ENCODE data around the gene RNU7-1.

RNU7-1 gene

GRCh38 chr12:6942331-6942665, 1.3 kb upstream of the RNU7-1 start:
- Histone ChIP-seq H3K9ac (ENCODE audit: low read depth, low read length) (no peak overlapping the region), H3K27ac (ENCODE audit: low read depth, low read length) (peak overlapping the region; percentile 90; the same call in 1 of the 2 replicates), H3K4me1 (ENCODE audit: insufficient read depth, low read length) (peaks cover 18% of the 10 kb centered on the region), H3K36me3 (ENCODE audit: insufficient read depth, low read length) (peaks cover 30% of the 10 kb centered on the region), H3K4me3 (ENCODE audit: low read length) (no peak overlapping the region), H3K9me3 (ENCODE audit: insufficient read depth, low read depth, low read length) (no peaks in the 10 kb centered on the region), H3K27me3 (ENCODE audit: insufficient read depth, low read length) (no peaks in the 10 kb centered on the region)
- 94% methylated on average over 11 of the region's 11 CpGs for WGBS

- peak overlapping the region; percentile 90 for H3K27ac ChIP-seq (ENCODE audit: low read depth, low read length)
- H3K36me3 ChIP-seq (ENCODE audit: insufficient read depth, low read length): peaks cover 30% of the 10 kb centered on the region
- H3K9me3 ChIP-seq (ENCODE audit: insufficient read depth, low read depth, low read length): no peaks in the 10 kb centered on the region
- H3K27me3 ChIP-seq (ENCODE audit: insufficient read depth, low read length): no peaks in the 10 kb centered on the region
- 4% methylated on average over 11 of the region's 13 CpGs for WGBS
- peaks cover 15% of the 10 kb centered on the region for H3K4me1 ChIP-seq (ENCODE audit: insufficient read depth, low read length)
- H3K4me3 ChIP-seq (ENCODE audit: low read length): peak overlapping the region; percentile 81
- peak overlapping the region; percentile 82 for H3K9ac ChIP-seq (ENCODE audit: low read depth, low read length)
Measured at GRCh38 chr12:6943389-6943721, 261 bp upstream of the RNU7-1 start.

GRCh38 chr12:6944381-6945186, 968 bp downstream of the RNU7-1 start:
- WGBS: 5% methylated on average over 47 of the region's 48 CpGs
- no peaks in the 10 kb centered on the region for H3K27me3 ChIP-seq (ENCODE audit: insufficient read depth, low read length)
- no peaks in the 10 kb centered on the region for H3K9me3 ChIP-seq (ENCODE audit: insufficient read depth, low read depth, low read length)
- peak overlapping the region; percentile 90 for H3K27ac ChIP-seq (ENCODE audit: low read depth, low read length)
- peak overlapping the region; percentile 81 for H3K4me3 ChIP-seq (ENCODE audit: low read length)
- H3K4me1 ChIP-seq (ENCODE audit: insufficient read depth, low read length): peaks cover 12% of the 10 kb centered on the region; the same call in 1 of the 2 replicates
- peaks cover 18% of the 10 kb centered on the region for H3K36me3 ChIP-seq (ENCODE audit: insufficient read depth, low read length)
- peak overlapping the region; percentile 82 for H3K9ac ChIP-seq (ENCODE audit: low read depth, low read length)

GRCh38 chr12:6945613-6946012, 2.0 kb downstream of the RNU7-1 start:
- peak overlapping the region; percentile 58 for H3K4me3 ChIP-seq (ENCODE audit: low read length)
- H3K27ac ChIP-seq (ENCODE audit: low read depth, low read length): peak overlapping the region; percentile 66
- no peak overlapping the region for H3K9ac ChIP-seq (ENCODE audit: low read depth, low read length)
- WGBS: 76% methylated on average over 11 of the region's 11 CpGs
- H3K9me3 ChIP-seq (ENCODE audit: insufficient read depth, low read depth, low read length): no peaks in the 10 kb centered on the region
- H3K27me3 ChIP-seq (ENCODE audit: insufficient read depth, low read length): no peaks in the 10 kb centered on the region
- peaks cover 12% of the 10 kb centered on the region; the same call in 1 of the 2 replicates for H3K4me1 ChIP-seq (ENCODE audit: insufficient read depth, low read length)
- H3K36me3 ChIP-seq (ENCODE audit: insufficient read depth, low read length): peaks cover 10% of the 10 kb centered on the region

- Histone ChIP-seq H3K27me3 (ENCODE audit: insufficient read depth, low read length) (no peaks in the 10 kb centered on the region), H3K36me3 (ENCODE audit: insufficient read depth, low read length) (peaks cover 4% of the 10 kb centered on the region), H3K9me3 (ENCODE audit: insufficient read depth, low read depth, low read length) (no peaks in the 10 kb centered on the region), H3K9ac (ENCODE audit: low read depth, low read length) (peak overlapping the region; percentile 50), H3K4me1 (ENCODE audit: insufficient read depth, low read length) (peaks cover 12% of the 10 kb centered on the region; the same call in 1 of the 2 replicates), H3K4me3 (ENCODE audit: low read length) (peak overlapping the region; percentile 58), H3K27ac (ENCODE audit: low read depth, low read length) (peak overlapping the region; percentile 66)
- WGBS: 3% methylated on average over 32 of the region's 32 CpGs
Measured at GRCh38 chr12:6946033-6946919, 2.7 kb downstream of the RNU7-1 start.

DNA sequence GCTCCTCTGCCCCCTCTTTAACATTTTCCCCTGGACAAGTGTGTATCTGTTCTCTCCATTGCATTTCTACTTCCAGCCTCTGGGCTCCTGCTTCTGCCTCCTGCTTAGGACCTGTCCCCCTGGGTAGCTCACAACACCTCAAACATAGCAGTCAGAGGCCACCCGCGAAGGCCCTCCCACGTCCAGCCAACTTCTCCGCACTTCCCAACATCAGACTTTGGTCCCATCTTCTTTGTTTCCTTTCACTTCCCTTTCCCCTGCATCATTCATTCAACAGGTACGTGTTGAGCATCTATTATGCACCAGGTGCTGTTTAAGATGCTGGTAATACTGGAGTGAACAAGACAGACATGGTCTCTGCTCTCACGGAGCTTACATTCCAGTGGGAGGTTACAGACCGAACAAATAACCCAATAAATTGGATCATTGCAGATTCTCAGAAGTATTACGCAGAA, 3.3 kb downstream of the RNU7-1 start:
- H3K27ac ChIP-seq (ENCODE audit: low read depth, low read length): peak overlapping the region; percentile 66; the same call in 1 of the 2 replicates
- H3K27me3 ChIP-seq (ENCODE audit: insufficient read depth, low read length): no peaks in the 10 kb centered on the region
- H3K4me1 ChIP-seq (ENCODE audit: insufficient read depth, low read length): peaks cover 12% of the 10 kb centered on the region; the same call in 1 of the 2 replicates
- H3K9ac ChIP-seq (ENCODE audit: low read depth, low read length): peak overlapping the region; percentile 50
- WGBS: 63% methylated on average over 8 of the region's 8 CpGs
- H3K9me3 ChIP-seq (ENCODE audit: insufficient read depth, low read depth, low read length): no peaks in the 10 kb centered on the region
- no peaks in the 10 kb centered on the region for H3K36me3 ChIP-seq (ENCODE audit: insufficient read depth, low read length)
- peak overlapping the region; percentile 58 for H3K4me3 ChIP-seq (ENCODE audit: low read length)

DNA sequence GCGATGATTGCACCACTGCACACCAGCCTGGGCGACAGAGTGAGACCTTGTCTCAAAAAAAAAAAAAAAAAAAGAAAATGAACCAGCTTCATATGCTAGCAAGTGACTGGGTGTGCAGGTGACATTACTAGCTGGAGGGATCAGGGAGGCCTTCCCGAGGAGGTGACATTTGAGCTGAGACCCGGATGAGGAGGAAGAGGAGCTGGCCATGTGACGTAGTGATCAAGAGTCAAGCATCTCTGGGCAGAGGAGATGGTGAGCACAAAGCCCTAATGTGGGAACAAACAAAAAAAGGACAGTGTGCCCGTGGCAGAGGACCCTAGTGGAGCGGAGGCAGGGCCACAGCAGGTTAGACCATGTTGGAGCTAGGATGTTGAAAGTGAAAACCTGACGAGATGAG, 4.0 kb downstream of the RNU7-1 start:
- Histone ChIP-seq H3K4me1 (ENCODE audit: insufficient read depth, low read length) (peaks cover 12% of the 10 kb centered on the region; the same call in 1 of the 2 replicates), H3K9ac (ENCODE audit: low read depth, low read length) (no peak overlapping the region), H3K9me3 (ENCODE audit: insufficient read depth, low read depth, low read length) (no peaks in the 10 kb centered on the region), H3K4me3 (ENCODE audit: low read length) (no peak overlapping the region), H3K27ac (ENCODE audit: low read depth, low read length) (no peak overlapping the region), H3K36me3 (ENCODE audit: insufficient read depth, low read length) (no peaks in the 10 kb centered on the region), H3K27me3 (ENCODE audit: insufficient read depth, low read length) (no peaks in the 10 kb centered on the region)
- WGBS: 94% methylated on average over 8 of the region's 8 CpGs

DNA sequence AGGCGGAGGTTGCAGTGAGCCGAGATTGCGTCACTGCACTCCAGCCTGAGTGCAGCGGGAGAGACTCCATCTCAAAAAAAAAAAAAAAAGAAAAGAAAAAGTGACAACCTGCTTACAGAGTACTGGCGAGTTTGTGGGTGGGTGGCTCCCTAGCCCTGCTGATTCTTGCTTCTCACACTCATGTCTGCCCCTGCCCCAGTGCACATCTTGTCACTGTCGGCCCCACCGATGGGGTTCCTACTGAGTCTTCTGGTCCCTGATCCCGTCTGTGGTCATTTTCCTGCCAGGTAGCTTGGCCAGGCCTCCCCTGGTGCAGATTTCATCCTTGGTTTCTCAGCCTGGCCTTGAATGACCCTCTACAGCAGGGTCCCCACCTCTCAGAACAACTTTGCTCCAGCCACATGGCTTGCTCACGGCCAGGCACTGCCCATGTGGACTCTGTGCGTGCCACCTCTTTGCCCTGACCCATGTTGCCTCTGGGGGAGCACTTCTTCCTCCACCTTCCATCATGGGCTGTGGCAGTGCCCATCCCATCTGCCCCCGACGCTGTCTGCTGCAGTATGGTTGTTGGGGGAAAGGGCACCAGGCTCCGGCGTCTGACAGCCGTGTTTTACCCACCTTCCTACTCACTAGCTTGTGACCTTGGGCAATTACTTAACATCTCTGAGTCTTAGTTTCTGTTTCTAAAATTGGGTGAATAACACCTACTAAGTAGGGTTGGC, 5.4 kb downstream of the RNU7-1 start:
- H3K9ac ChIP-seq (ENCODE audit: low read depth, low read length): no peak overlapping the region
- no peak overlapping the region for H3K4me3 ChIP-seq (ENCODE audit: low read length)
- no peak overlapping the region for H3K27ac ChIP-seq (ENCODE audit: low read depth, low read length)
- no peaks in the 10 kb centered on the region for H3K36me3 ChIP-seq (ENCODE audit: insufficient read depth, low read length)
- H3K27me3 ChIP-seq (ENCODE audit: insufficient read depth, low read length): no peaks in the 10 kb centered on the region
- H3K9me3 ChIP-seq (ENCODE audit: insufficient read depth, low read depth, low read length): no peaks in the 10 kb centered on the region
- peaks cover 12% of the 10 kb centered on the region; the same call in 1 of the 2 replicates for H3K4me1 ChIP-seq (ENCODE audit: insufficient read depth, low read length)
- WGBS: 94% methylated on average over 12 of the region's 15 CpGs

- WGBS: 83% methylated on average over 1 of the region's 1 CpG
- no peaks in the 10 kb centered on the region for H3K36me3 ChIP-seq (ENCODE audit: insufficient read depth, low read length)
- no peaks in the 10 kb centered on the region for H3K9me3 ChIP-seq (ENCODE audit: insufficient read depth, low read depth, low read length)
- H3K27me3 ChIP-seq (ENCODE audit: insufficient read depth, low read length): no peaks in the 10 kb centered on the region
- H3K27ac ChIP-seq (ENCODE audit: low read depth, low read length): no peak overlapping the region
- H3K4me3 ChIP-seq (ENCODE audit: low read length): no peak overlapping the region
- no peak overlapping the region; the same call in 1 of the 2 replicates for H3K9ac ChIP-seq (ENCODE audit: low read depth, low read length)
- H3K4me1 ChIP-seq (ENCODE audit: insufficient read depth, low read length): peaks cover 4% of the 10 kb centered on the region; the same call in 1 of the 2 replicates
Measured at GRCh38 chr12:6950401-6950801, 6.8 kb downstream of the RNU7-1 start.

DNA sequence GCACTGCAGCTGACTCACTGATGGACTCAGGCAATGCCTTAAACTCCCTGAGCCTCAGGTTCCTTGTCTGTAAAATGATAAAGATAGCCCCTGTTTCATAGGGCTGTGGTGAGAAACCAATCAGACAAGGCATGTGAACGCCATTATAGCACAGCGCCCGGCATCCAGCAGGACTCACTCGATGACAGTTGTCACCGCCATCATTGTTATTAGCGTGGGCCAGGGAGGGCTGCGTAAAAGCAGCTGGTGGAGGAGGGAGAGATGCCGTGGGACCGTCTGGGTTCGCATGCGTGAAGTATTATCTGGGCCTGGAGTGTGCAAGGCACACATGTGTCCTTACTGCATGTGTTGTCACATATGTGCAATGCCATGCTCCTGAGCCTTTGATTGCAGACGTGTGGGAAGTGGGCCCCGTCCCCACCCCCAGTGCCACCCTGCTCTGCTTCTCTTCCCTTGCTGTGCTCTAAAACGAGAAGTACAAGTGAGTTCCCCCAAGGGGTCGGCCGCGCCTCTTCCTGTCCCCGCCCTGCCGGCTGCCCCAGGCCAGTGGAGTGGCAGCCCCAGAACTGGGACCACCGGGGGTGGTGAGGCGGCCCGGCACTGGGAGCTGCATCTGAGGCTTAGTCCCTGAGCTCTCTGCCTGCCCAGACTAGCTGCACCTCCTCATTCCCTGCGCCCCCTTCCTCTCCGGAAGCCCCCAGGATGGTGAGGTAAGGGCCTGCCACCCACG, 7.4 kb downstream of the RNU7-1 start, which contains the start of gene PTPN6:
PTPN6 (plus strand) TSS at position 546 of the 730 bp plus-strand sequence; CDS start at position 703, 157 bp downstream.
- Histone ChIP-seq H3K4me1 (ENCODE audit: insufficient read depth, low read length) (no peaks in the 10 kb centered on the region), H3K9ac (ENCODE audit: low read depth, low read length) (no peak within 1 kb of the TSS; the same call in 1 of the 2 replicates), H3K27ac (ENCODE audit: low read depth, low read length) (no peak within 1 kb of the TSS), H3K9me3 (ENCODE audit: insufficient read depth, low read depth, low read length) (no peaks in the 10 kb centered on the region), H3K36me3 (ENCODE audit: insufficient read depth, low read length) (no peaks in the 10 kb centered on the region), H3K27me3 (ENCODE audit: insufficient read depth, low read length) (no peaks in the 10 kb centered on the region), H3K4me3 (ENCODE audit: low read length) (no peak within 1 kb of the TSS)
- WGBS: 88% methylated on average over 25 of the region's 25 CpGs

Measured in HUES64 (cell line).